Smooth muscle cell (in vitro differentiated cells): Measurements from ENCODE around the gene MBD3. TPM values are rescaled to one million over a fixed set of nuclear protein-coding genes. Genes with fewer than 3 reads are reported as not detected.

Experiments
- DNase-seq: peaks from one replicate; lab custom pipeline; 2025; ENCODE audit not compliant: unreplicated experiment; lab: John Stamatoyannopoulos, UW
- H2AFZ ChIP-seq: fragments of 200-600 bp; sonication (generic); 2 replicates; pipeline ENCODE4 v1.6.0; 2016; ENCODE audit warnings: antibody characterized with exemption, low read depth, mild to moderate bottlenecking
- H3F3A ChIP-seq: fragments of 200-600 bp; sonication (generic); 2 replicates; pipeline ENCODE4 v1.6.0; 2017; ENCODE audit warnings: antibody characterized with exemption, low read depth
- H3K27ac ChIP-seq: fragments of 200-600 bp; sonication (generic); 2 replicates; pipeline ENCODE4 v1.5.1; 2016; ENCODE audit warnings: low read depth, mild to moderate bottlenecking
- H3K27me3 ChIP-seq: fragments of 200-600 bp; sonication (generic); 2 replicates; pipeline ENCODE4 v1.6.1; 2016; ENCODE audit warnings: low read depth, mild to moderate bottlenecking
- H3K36me3 ChIP-seq: fragments of 200-600 bp; sonication (generic); 2 replicates; pipeline ENCODE4 v1.5.1; 2016; ENCODE audit warnings: low read depth
- H3K4me1 ChIP-seq: fragments of 200-600 bp; sonication (generic); 2 replicates; pipeline ENCODE4 v1.5.1; 2016; ENCODE audit warnings: low read depth
- H3K4me2 ChIP-seq: fragments of 200-600 bp; sonication (generic); 2 replicates; pipeline ENCODE4 v1.6.0; 2016; ENCODE audit warnings: mild to moderate bottlenecking
- H3K4me3 ChIP-seq: fragments of 200-600 bp; sonication (generic); 2 replicates; pipeline ENCODE4 v1.5.1; 2016; ENCODE audit warnings: mild to moderate bottlenecking
- H3K79me2 ChIP-seq: fragments of 200-600 bp; sonication (generic); 2 replicates; pipeline ENCODE4 v1.6.0; 2016; ENCODE audit warnings: low read depth, mild to moderate bottlenecking
- H3K9ac ChIP-seq: fragments of 200-600 bp; sonication (generic); 2 replicates; pipeline ENCODE4 v1.6.0; 2016; ENCODE audit warnings: low read depth
- H3K9me3 ChIP-seq: fragments of 200-600 bp; sonication (generic); replicated peaks from 2 replicates; pipeline ENCODE4 v1.5.1; 2016; ENCODE audit warnings: low read depth
- H4K20me1 ChIP-seq: fragments of 200-600 bp; sonication (generic); 2 replicates; pipeline ENCODE4 v1.6.0; 2016; ENCODE audit warnings: low read depth
- WGBS: methylation state at CpG from one replicate; pipeline ENCODE4 v1.1.7; 2016; ENCODE audit warnings: low lambda C conversion rate; 5-methylcytosine and 5-hydroxymethylcytosine counted together
- polyA plus RNA-seq: library from polyadenylated mRNA; unstranded; fragments of >200 nt; fragmentation: Nextera tagmentation; extraction: Ambion mirVana; gene quantifications from 2 replicates; pipeline ENCODE4 v1.2.1, GENCODE V29; 2016
- total RNA-seq: library from RNA; depleted of rRNA; stranded (reverse); fragments of >200 nt; gene quantifications from 2 replicates; pipeline ENCODE4 v1.2.3, GENCODE V29; 2014
- TF ChIP-seq, protein P1 (sequence below): fragments of 200-600 bp; sonication (generic); IDR thresholded peaks from 2 replicates; pipeline ENCODE4 v1.5.1; 2017; ENCODE audit warnings: borderline replicate concordance, mild to moderate bottlenecking, antibody characterized with exemption; ENCODE audit not compliant: insufficient read depth, poor library complexity, severe bottlenecking

Gene MBD3
- total and polyA plus RNA-seq, 2 experiments from 2014 or later, result 40.3 to 47.3 TPM

- Histone ChIP-seq H3K4me1 (no peaks in the 10 kb centered on the region), H3K9ac (no peak overlapping the region), H3K9me3 (no peaks in the 10 kb centered on the region), H3K36me3 (no peaks in the 10 kb centered on the region), H3K79me2 (no peaks in the 10 kb centered on the region), H2AFZ (no peak overlapping the region), H3K27ac (no peak overlapping the region), H3F3A (no peaks in the 10 kb centered on the region), H4K20me1 (peaks cover 32% of the 10 kb centered on the region), H3K4me2 (no peak overlapping the region), H3K4me3 (no peak overlapping the region), H3K27me3 (no peaks in the 10 kb centered on the region)
- TF ChIP-seq, protein P1, sequence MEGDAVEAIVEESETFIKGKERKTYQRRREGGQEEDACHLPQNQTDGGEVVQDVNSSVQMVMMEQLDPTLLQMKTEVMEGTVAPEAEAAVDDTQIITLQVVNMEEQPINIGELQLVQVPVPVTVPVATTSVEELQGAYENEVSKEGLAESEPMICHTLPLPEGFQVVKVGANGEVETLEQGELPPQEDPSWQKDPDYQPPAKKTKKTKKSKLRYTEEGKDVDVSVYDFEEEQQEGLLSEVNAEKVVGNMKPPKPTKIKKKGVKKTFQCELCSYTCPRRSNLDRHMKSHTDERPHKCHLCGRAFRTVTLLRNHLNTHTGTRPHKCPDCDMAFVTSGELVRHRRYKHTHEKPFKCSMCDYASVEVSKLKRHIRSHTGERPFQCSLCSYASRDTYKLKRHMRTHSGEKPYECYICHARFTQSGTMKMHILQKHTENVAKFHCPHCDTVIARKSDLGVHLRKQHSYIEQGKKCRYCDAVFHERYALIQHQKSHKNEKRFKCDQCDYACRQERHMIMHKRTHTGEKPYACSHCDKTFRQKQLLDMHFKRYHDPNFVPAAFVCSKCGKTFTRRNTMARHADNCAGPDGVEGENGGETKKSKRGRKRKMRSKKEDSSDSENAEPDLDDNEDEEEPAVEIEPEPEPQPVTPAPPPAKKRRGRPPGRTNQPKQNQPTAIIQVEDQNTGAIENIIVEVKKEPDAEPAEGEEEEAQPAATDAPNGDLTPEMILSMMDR, result no peak
- 93% methylated on average over 5 of the region's 5 CpGs for WGBS
- no peak for DNase-seq
These were observed 29.9 kb upstream of the MBD3 start for GRCh38 chr19:1622541-1622940.

DNA sequence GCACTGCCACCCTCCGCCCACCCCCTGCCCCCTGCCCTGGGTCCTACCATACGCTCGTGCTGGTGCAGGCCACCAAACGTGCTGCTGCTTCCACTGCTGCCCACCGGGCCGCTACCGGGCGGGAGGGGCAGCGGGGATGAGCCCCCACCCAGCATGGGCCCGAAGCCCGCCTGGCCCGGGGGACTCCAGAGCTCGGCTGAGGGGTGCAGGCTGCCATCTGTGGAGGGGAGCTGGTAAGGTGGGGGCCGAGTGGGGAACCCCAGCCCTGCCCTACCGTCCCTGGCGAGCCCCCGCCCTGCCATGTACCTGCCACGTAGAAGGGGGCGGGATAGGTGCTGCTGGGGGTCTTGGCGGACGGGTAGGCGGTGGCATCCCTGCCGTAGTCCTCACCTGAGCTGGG, 29.3 kb upstream of the MBD3 start:
- H3K36me3 ChIP-seq, result no peaks in the 10 kb centered on the region
- no peaks in the 10 kb centered on the region for H3K27me3 ChIP-seq
- H3K4me3 ChIP-seq, result no peak overlapping the region
- no peak overlapping the region for H2AFZ ChIP-seq
- WGBS, result no CpG with 5 or more reads among the region's 23 CpGs
- no peak overlapping the region for H3K9ac ChIP-seq
- H3F3A ChIP-seq, result no peaks in the 10 kb centered on the region
- H3K4me2 ChIP-seq, result no peak overlapping the region
- no peaks in the 10 kb centered on the region for H3K79me2 ChIP-seq
- no peaks in the 10 kb centered on the region for H3K4me1 ChIP-seq
- H4K20me1 ChIP-seq, result peaks cover 33% of the 10 kb centered on the region
- no peaks in the 10 kb centered on the region for H3K9me3 ChIP-seq
- H3K27ac ChIP-seq, result no peak overlapping the region
- TF ChIP-seq, protein P1, result no peak
- no peak for DNase-seq

DNA sequence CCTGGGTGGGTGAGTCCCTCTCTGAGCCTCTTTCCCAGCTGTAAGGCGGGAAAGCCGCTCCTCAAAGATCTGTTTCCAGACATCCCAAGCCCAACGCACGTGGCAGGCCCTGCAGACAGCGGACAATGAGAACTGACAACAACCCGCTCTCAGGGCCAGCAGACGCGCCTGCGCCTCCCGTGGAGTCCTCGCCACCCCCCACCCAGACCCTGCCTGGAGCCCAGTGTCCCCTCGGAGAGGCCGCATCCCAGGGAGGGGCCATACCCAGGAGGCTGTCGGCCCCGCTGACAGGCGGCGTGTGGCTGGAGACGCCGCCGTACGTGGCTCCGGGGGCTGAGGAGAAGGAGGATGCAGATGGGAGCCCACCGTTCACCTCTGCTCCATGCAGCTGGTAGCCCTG, 28.9 kb upstream of the MBD3 start:
- H3F3A ChIP-seq, result no peaks in the 10 kb centered on the region
- H3K9me3 ChIP-seq, result no peaks in the 10 kb centered on the region
- H3K9ac ChIP-seq, result no peak overlapping the region
- no peak overlapping the region for H3K4me2 ChIP-seq
- TF ChIP-seq, protein P1, result no peak
- 96% methylated on average over 22 of the region's 23 CpGs for WGBS
- no peak for DNase-seq
- H3K4me1 ChIP-seq, result no peaks in the 10 kb centered on the region
- no peaks in the 10 kb centered on the region for H3K79me2 ChIP-seq
- no peak overlapping the region for H2AFZ ChIP-seq
- no peaks in the 10 kb centered on the region for H3K27me3 ChIP-seq
- H3K36me3 ChIP-seq, result no peaks in the 10 kb centered on the region
- H4K20me1 ChIP-seq, result peaks cover 37% of the 10 kb centered on the region
- no peak overlapping the region for H3K4me3 ChIP-seq
- no peak overlapping the region for H3K27ac ChIP-seq

GRCh38 chr19:1621021-1621420, 28.4 kb upstream of the MBD3 start:
- H2AFZ ChIP-seq, result no peak overlapping the region
- 97% methylated on average over 13 of the region's 19 CpGs for WGBS
- H3K36me3 ChIP-seq, result peaks cover under 1% of the 10 kb centered on the region
- H3K4me2 ChIP-seq, result no peak overlapping the region
- H3K9me3 ChIP-seq, result no peaks in the 10 kb centered on the region
- H3K4me1 ChIP-seq, result no peaks in the 10 kb centered on the region
- H4K20me1 ChIP-seq, result peaks cover 40% of the 10 kb centered on the region
- no peaks in the 10 kb centered on the region for H3F3A ChIP-seq
- H3K27ac ChIP-seq, result no peak overlapping the region
- no peaks in the 10 kb centered on the region for H3K27me3 ChIP-seq
- no peak overlapping the region for H3K4me3 ChIP-seq
- H3K79me2 ChIP-seq, result no peaks in the 10 kb centered on the region
- H3K9ac ChIP-seq, result no peak overlapping the region
- TF ChIP-seq, protein P1, result no peak
- no peak for DNase-seq
